ENCODE results near the gene PTPN5.

The PTPN5 gene

GRCh38 chr11:18703001-18703763, 88.4 kb downstream of the PTPN5 start:
- Histone ChIP-seq H3K4me3 (ENCODE audit: low read depth, low read length) (no peak overlapping the region), H3K36me3 (ENCODE audit: control insufficient read depth, insufficient read depth, low read length) (no peaks in the 10 kb centered on the region)

GRCh38 chr11:18701614-18702216, 89.9 kb downstream of the PTPN5 start:
- Histone ChIP-seq H3K36me3 (ENCODE audit: control insufficient read depth, insufficient read depth, low read length) (no peaks in the 10 kb centered on the region), H3K9me3 (ENCODE audit: control insufficient read depth, insufficient read depth, low read length) (no peaks in the 10 kb centered on the region), H3K4me1 (ENCODE audit: control insufficient read depth, insufficient read depth, low read length) (peaks cover 5% of the 10 kb centered on the region), H3K27me3 (ENCODE audit: control insufficient read depth, insufficient read depth, low read length) (peaks cover 40% of the 10 kb centered on the region), H3K4me3 (ENCODE audit: low read depth, low read length) (no peak overlapping the region), H3K9ac (ENCODE audit: low read depth, low read length) (no peak overlapping the region)

More at GRCh38 chr11:18703001-18703763, 88.4 kb downstream of the PTPN5 start:
- Histone ChIP-seq H3K27me3 (ENCODE audit: control insufficient read depth, insufficient read depth, low read length) (peaks cover 33% of the 10 kb centered on the region), H3K9me3 (ENCODE audit: control insufficient read depth, insufficient read depth, low read length) (no peaks in the 10 kb centered on the region), H3K9ac (ENCODE audit: low read depth, low read length) (no peak overlapping the region), H3K4me1 (ENCODE audit: control insufficient read depth, insufficient read depth, low read length) (peaks cover 5% of the 10 kb centered on the region)

GRCh38 chr11:18700872-18701271, 90.7 kb downstream of the PTPN5 start:
- no peak overlapping the region for H3K4me3 ChIP-seq (ENCODE audit: low read depth, low read length)
- no peak overlapping the region for H3K9ac ChIP-seq (ENCODE audit: low read depth, low read length)
- H3K9me3 ChIP-seq (ENCODE audit: control insufficient read depth, insufficient read depth, low read length), result no peaks in the 10 kb centered on the region
- H3K4me1 ChIP-seq (ENCODE audit: control insufficient read depth, insufficient read depth, low read length), result peaks cover 5% of the 10 kb centered on the region
- peaks cover 46% of the 10 kb centered on the region for H3K27me3 ChIP-seq (ENCODE audit: control insufficient read depth, insufficient read depth, low read length)
- no peaks in the 10 kb centered on the region for H3K36me3 ChIP-seq (ENCODE audit: control insufficient read depth, insufficient read depth, low read length)

GRCh38 chr11:18700375-18700774, 91.2 kb downstream of the PTPN5 start:
- H3K4me3 ChIP-seq (ENCODE audit: low read depth, low read length), result no peak overlapping the region
- no peaks in the 10 kb centered on the region for H3K36me3 ChIP-seq (ENCODE audit: control insufficient read depth, insufficient read depth, low read length)
- H3K9ac ChIP-seq (ENCODE audit: low read depth, low read length), result no peak overlapping the region
- H3K4me1 ChIP-seq (ENCODE audit: control insufficient read depth, insufficient read depth, low read length), result peaks cover 5% of the 10 kb centered on the region
- H3K9me3 ChIP-seq (ENCODE audit: control insufficient read depth, insufficient read depth, low read length), result no peaks in the 10 kb centered on the region
- peaks cover 44% of the 10 kb centered on the region for H3K27me3 ChIP-seq (ENCODE audit: control insufficient read depth, insufficient read depth, low read length)

GRCh38 chr11:18699848-18700261, 91.7 kb downstream of the PTPN5 start:
- H3K4me1 ChIP-seq (ENCODE audit: control insufficient read depth, insufficient read depth, low read length), result peaks cover 2% of the 10 kb centered on the region
- no peaks in the 10 kb centered on the region for H3K36me3 ChIP-seq (ENCODE audit: control insufficient read depth, insufficient read depth, low read length)
- peak overlapping the region; percentile 65 for H3K4me3 ChIP-seq (ENCODE audit: low read depth, low read length)
- H3K9me3 ChIP-seq (ENCODE audit: control insufficient read depth, insufficient read depth, low read length), result no peaks in the 10 kb centered on the region
- no peak overlapping the region for H3K9ac ChIP-seq (ENCODE audit: low read depth, low read length)
- peaks cover 40% of the 10 kb centered on the region for H3K27me3 ChIP-seq (ENCODE audit: control insufficient read depth, insufficient read depth, low read length)

GRCh38 chr11:18699269-18699596, 92.4 kb downstream of the PTPN5 start:
- H3K9ac ChIP-seq (ENCODE audit: low read depth, low read length), result no peak overlapping the region
- peaks cover 2% of the 10 kb centered on the region for H3K4me1 ChIP-seq (ENCODE audit: control insufficient read depth, insufficient read depth, low read length)
- H3K27me3 ChIP-seq (ENCODE audit: control insufficient read depth, insufficient read depth, low read length), result peaks cover 34% of the 10 kb centered on the region
- H3K9me3 ChIP-seq (ENCODE audit: control insufficient read depth, insufficient read depth, low read length), result no peaks in the 10 kb centered on the region
- H3K36me3 ChIP-seq (ENCODE audit: control insufficient read depth, insufficient read depth, low read length), result no peaks in the 10 kb centered on the region
- H3K4me3 ChIP-seq (ENCODE audit: low read depth, low read length), result peak overlapping the region; percentile 65

- Histone ChIP-seq H3K4me3 (ENCODE audit: low read depth, low read length) (peak within 1 kb of the TSS; percentile 65), H3K9ac (ENCODE audit: low read depth, low read length) (no peak within 1 kb of the TSS), H3K27me3 (ENCODE audit: control insufficient read depth, insufficient read depth, low read length) (peaks cover 30% of the 10 kb centered on the region), H3K4me1 (ENCODE audit: control insufficient read depth, insufficient read depth, low read length) (peaks cover 2% of the 10 kb centered on the region), H3K36me3 (ENCODE audit: control insufficient read depth, insufficient read depth, low read length) (no peaks in the 10 kb centered on the region), H3K9me3 (ENCODE audit: control insufficient read depth, insufficient read depth, low read length) (no peaks in the 10 kb centered on the region)
Measured at GRCh38 chr11:18698341-18699268, 93.0 kb downstream of the PTPN5 start, which contains the start of gene TMEM86A. TMEM86A (plus strand) TSS chr11:18698779; CDS start chr11:18698887, 108 bp downstream.

GRCh38 chr11:18697576-18697975, 94.0 kb downstream of the PTPN5 start:
- Histone ChIP-seq H3K4me3 (ENCODE audit: low read depth, low read length) (no peak overlapping the region), H3K27me3 (ENCODE audit: control insufficient read depth, insufficient read depth, low read length) (peaks cover 30% of the 10 kb centered on the region), H3K4me1 (ENCODE audit: control insufficient read depth, insufficient read depth, low read length) (peaks cover 2% of the 10 kb centered on the region), H3K9ac (ENCODE audit: low read depth, low read length) (no peak overlapping the region), H3K36me3 (ENCODE audit: control insufficient read depth, insufficient read depth, low read length) (no peaks in the 10 kb centered on the region), H3K9me3 (ENCODE audit: control insufficient read depth, insufficient read depth, low read length) (no peaks in the 10 kb centered on the region)

GRCh38 chr11:18696638-18697225, 94.9 kb downstream of the PTPN5 start:
- H3K9ac ChIP-seq (ENCODE audit: low read depth, low read length), result no peak overlapping the region
- H3K4me3 ChIP-seq (ENCODE audit: low read depth, low read length), result no peak overlapping the region

GRCh38 chr11:18692941-18693760, 98.4 kb downstream of the PTPN5 start:
- H3K27me3 ChIP-seq (ENCODE audit: control insufficient read depth, insufficient read depth, low read length), result peaks cover 18% of the 10 kb centered on the region
- H3K9ac ChIP-seq (ENCODE audit: low read depth, low read length), result no peak overlapping the region
- H3K9me3 ChIP-seq (ENCODE audit: control insufficient read depth, insufficient read depth, low read length), result no peaks in the 10 kb centered on the region
- H3K4me1 ChIP-seq (ENCODE audit: control insufficient read depth, insufficient read depth, low read length), result no peaks in the 10 kb centered on the region
- no peak overlapping the region for H3K4me3 ChIP-seq (ENCODE audit: low read depth, low read length)
- no peaks in the 10 kb centered on the region for H3K36me3 ChIP-seq (ENCODE audit: control insufficient read depth, insufficient read depth, low read length)

More at GRCh38 chr11:18696638-18697225, 94.9 kb downstream of the PTPN5 start:
- no peaks in the 10 kb centered on the region for H3K36me3 ChIP-seq (ENCODE audit: control insufficient read depth, insufficient read depth, low read length)
- peaks cover 30% of the 10 kb centered on the region for H3K27me3 ChIP-seq (ENCODE audit: control insufficient read depth, insufficient read depth, low read length)
- peaks cover 2% of the 10 kb centered on the region for H3K4me1 ChIP-seq (ENCODE audit: control insufficient read depth, insufficient read depth, low read length)
- H3K9me3 ChIP-seq (ENCODE audit: control insufficient read depth, insufficient read depth, low read length), result no peaks in the 10 kb centered on the region

Data from iPS-15b (cell line).